Activated CD4-positive, CD25-positive, alpha-beta regulatory T cell (primary cell): ENCODE measurements around the gene PROX2.
A peak's percentile ranks its signal among the peaks of the same experiment; 100 is the strongest.

Experiments
- DNase-seq, 4 experiments: peaks; one replicate each; lab custom pipeline; 2025; lab: John Stamatoyannopoulos, UW

PROX2 gene

GRCh38 chr14:74875941-74876913, at the start of gene PROX2:
Gene PROX2 (minus strand): TSS chr14:74876145. CDS start chr14:74863834, 12,311 bp downstream.
- peak in 1 of 4 experiments; percentile 6 for DNase-seq

- DNase-seq: no peak
Measured at GRCh38 chr14:74924061-74924460, 48.1 kb upstream of the PROX2 start.

- peak in 3 of 4 experiments; percentile 13 to 40 (median 24) for DNase-seq
Measured at GRCh38 chr14:74922752-74923401, 46.9 kb upstream of the PROX2 start, which contains the start of gene RPS6KL1. Gene RPS6KL1 (minus strand): TSS chr14:74923260. CDS start chr14:74921541, 1,719 bp downstream.

- DNase-seq: no peak
Measured at GRCh38 chr14:74921987-74922751, 46.2 kb upstream of the PROX2 start.

- no peak for DNase-seq
Measured at GRCh38 chr14:74921053-74921620, 45.2 kb upstream of the PROX2 start.

GRCh38 chr14:74920281-74920680, 44.3 kb upstream of the PROX2 start:
- no peak for DNase-seq

- no peak for DNase-seq
Measured at GRCh38 chr14:74919421-74920165, 43.6 kb upstream of the PROX2 start.

GRCh38 chr14:74918380-74918779, 42.4 kb upstream of the PROX2 start:
- DNase-seq: no peak

- no peak for DNase-seq
Measured at GRCh38 chr14:74917646-74918081, 41.7 kb upstream of the PROX2 start.

GRCh38 chr14:74917178-74917543, 41.2 kb upstream of the PROX2 start:
- DNase-seq: no peak

GRCh38 chr14:74915826-74916225, 39.9 kb upstream of the PROX2 start:
- no peak for DNase-seq

GRCh38 chr14:74915426-74915825, 39.5 kb upstream of the PROX2 start:
- DNase-seq: no peak

GRCh38 chr14:74913986-74914573, 38.1 kb upstream of the PROX2 start:
- no peak for DNase-seq

GRCh38 chr14:74913393-74913910, 37.5 kb upstream of the PROX2 start:
- no peak for DNase-seq

- DNase-seq: no peak
Measured at GRCh38 chr14:74912801-74913200, 36.9 kb upstream of the PROX2 start.

- DNase-seq: no peak
Measured at GRCh38 chr14:74912111-74912510, 36.2 kb upstream of the PROX2 start.

GRCh38 chr14:74911704-74912103, 35.8 kb upstream of the PROX2 start:
- no peak for DNase-seq

GRCh38 chr14:74911221-74911620, 35.3 kb upstream of the PROX2 start:
- no peak for DNase-seq

GRCh38 chr14:74910556-74910955, 34.6 kb upstream of the PROX2 start:
- DNase-seq: no peak

GRCh38 chr14:74909911-74910310, 34.0 kb upstream of the PROX2 start:
- DNase-seq: no peak
